Measurements from ENCODE around the gene COL18A1.

The COL18A1 gene

DNA sequence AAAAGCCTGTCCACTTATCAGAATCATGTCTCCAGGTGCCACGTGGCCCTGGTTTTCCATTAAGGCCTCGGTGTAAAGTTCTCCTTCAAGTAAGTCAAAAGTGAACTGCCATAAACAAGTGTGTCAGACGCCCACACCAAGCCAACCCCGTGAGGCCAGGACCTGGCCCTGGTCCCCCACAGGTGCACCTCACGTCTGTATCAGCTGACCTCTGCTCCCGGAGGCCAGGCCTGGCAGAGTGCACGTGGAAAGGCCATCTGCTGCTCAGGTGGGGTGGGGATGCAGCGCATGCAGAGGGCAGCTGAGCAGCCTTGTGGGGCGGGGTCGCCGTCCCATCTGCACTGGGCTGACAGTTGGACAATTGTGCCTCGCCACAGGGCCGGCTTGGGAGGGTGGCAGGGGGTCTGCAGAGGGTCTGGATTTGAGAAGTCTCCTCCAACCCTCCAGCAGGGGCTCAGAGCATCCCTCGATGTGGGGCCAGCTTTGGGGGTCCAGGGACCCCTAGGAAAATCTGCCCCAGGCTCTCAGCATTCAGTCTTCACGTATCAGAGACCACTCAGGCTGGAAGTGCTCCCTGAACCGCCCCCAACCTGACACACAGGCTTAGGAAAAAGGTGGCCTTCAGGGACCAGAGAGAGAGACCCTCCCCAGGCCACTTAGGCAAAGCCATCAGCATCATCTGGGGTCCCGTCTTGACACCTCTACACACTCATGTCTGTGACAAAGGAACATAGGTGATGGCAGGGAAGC is 134.3 kb downstream of the COL18A1 start:
- no peak for DNase-seq

GRCh38 chr21:45539796-45540600 is 135.0 kb downstream of the COL18A1 start:
- no peak for DNase-seq

DNA sequence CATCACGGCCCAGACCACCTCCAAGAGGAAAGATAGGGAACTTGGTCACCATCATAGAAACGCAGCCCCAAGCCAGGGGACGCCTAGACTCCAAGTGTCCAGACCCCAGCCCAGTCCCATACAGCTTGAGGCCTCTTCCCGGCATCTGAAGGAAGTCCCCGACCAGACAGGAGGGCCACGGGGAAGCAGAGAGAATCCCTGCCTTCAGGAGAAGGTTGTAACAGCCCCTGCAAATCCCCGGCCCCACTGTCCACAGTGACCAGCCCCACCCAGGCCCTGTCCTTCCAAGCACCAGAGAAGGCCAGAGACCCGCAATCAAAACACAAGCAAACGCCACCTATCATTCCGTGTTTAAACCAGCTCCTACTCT is 135.6 kb downstream of the COL18A1 start:
- no peak for DNase-seq

DNA sequence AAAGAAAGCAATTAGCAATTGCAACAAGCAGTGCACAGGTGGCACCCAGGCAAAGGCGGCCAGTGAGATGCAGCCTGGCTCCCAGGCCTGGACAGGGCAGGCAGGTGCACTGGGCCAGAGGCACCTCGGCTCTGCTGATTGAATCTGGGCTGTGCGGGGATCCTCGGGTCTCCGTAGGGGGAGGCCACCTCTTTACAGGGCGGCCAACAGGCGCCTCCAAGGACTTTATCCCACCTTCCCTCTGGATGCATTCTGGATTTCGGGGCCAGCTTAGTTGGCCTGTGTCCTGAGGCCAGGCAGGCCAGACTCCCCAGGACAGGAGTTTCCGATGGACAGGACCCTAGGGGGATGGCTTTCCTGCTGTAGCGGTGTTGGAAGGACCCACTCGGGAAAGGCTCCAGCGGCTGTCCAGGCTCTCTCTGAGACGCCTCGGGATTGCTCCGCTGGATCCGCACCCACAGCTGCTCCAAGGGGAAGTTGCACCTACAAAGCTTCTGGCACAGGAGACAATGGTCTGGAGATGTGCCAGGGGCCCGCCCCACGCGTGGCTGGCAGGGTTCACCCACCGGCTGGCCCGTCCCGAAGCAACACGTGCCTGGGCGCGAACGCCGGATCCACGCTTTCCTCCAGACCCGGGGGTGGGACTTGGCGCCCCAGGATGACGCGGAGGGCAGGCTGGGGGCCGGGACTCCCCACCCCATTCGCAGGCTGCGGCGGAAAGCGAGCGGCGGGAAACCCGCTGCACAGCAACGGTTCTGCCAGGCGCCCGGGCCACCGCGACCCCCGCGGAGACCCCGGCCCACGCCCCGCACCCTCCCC is 136.5 kb downstream of the COL18A1 start:
- DNase-seq: no peak

- DNase-seq: no peak
Observed at GRCh38 chr21:45542242-45542666, 137.3 kb downstream of the COL18A1 start, which contains the start of gene SLC19A1. TSS of gene SLC19A1 (minus strand) at chr21:45542440. CDS start at chr21:45537959, 4,481 bp downstream.

- DNase-seq: no peak
Observed at GRCh38 chr21:45542667-45543370, 137.9 kb downstream of the COL18A1 start.

GRCh38 chr21:45543371-45543709 is 138.4 kb downstream of the COL18A1 start:
- DNase-seq: no peak

GRCh38 chr21:45543710-45544448 is 138.9 kb downstream of the COL18A1 start:
- no peak for DNase-seq

DNA sequence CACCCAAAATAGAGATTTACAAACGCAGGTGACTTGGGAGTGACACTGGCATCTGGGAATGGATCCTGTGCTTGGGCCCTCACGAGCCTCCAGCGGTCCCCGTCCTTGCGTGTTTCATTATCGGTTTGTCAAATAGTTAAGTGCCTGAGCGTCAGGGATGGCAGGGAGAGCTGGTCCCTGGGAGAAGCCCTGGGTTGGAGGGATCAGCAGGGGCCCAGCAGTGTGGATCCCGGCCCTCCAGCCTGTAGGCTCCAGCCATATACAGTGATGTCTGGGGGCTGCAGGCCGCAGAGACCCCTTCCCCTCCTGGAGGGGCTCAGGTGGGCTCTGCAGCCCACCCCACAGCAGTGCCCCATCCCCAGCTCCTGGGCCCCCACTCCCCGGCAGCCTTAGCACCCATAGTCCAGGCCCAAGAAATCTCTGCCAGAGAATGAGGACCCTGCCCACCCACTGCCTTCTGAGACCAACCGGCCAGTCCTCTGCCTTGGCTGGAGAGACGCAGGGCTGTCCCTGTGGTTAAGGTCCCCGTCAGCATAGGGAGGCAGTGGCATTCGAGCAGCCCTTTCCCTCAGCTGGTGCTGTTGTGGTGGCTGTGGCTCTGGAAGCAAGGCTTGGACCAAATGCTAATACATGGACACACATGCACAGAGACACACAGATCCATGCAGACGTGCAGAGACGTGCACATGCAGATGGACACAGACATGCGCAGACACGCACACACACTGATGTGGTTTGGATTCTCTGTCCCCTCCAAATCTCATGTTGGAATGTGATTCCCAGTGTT is 139.7 kb downstream of the COL18A1 start:
- no peak for DNase-seq

GRCh38 chr21:45545236-45545570 is 140.2 kb downstream of the COL18A1 start:
- no peak for DNase-seq

GRCh38 chr21:45545691-45546531 is 140.9 kb downstream of the COL18A1 start:
- no peak for DNase-seq

- no peak for DNase-seq
Observed at GRCh38 chr21:45546636-45547544, 141.9 kb downstream of the COL18A1 start.

- DNase-seq: no peak
Observed at GRCh38 chr21:45547545-45547900, 142.6 kb downstream of the COL18A1 start.

GRCh38 chr21:45548711-45549491 is 143.9 kb downstream of the COL18A1 start:
- no peak for DNase-seq

GRCh38 chr21:45549626-45550463 is 144.9 kb downstream of the COL18A1 start:
- no peak for DNase-seq

DNA sequence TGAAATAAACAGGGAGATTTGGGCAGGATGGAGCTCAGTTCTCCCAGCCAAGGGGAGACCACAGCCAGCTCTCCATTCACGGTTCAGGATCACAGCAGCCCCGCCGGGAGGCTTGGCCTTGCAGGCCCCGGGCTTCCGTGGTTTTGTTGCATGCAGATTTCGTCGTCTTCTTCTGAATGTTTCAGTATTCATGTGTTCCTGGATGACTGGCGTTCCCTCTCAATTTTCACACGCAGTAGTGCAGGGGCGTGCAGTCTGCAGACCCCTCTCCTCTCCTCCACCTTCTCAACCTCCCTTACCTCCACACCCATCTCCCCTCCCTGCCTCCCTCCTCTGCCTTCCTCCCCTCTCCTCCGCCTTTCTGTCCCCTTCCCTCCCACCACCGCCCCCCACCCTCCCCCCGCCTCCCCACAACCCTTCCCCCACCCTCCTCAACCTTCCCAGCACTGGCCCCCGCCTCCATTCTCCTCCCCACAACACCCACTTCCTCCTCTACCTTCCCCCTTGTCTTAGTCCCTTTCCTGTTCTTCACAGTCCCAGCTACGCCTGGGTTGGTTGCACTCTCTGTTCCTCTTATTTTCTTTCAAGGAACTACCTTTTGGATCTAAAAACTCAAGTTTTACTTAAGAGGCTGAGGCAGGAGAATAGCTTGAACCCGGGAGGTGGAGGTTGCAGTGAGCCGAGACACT is 145.7 kb downstream of the COL18A1 start:
- DNase-seq: no peak

DNA sequence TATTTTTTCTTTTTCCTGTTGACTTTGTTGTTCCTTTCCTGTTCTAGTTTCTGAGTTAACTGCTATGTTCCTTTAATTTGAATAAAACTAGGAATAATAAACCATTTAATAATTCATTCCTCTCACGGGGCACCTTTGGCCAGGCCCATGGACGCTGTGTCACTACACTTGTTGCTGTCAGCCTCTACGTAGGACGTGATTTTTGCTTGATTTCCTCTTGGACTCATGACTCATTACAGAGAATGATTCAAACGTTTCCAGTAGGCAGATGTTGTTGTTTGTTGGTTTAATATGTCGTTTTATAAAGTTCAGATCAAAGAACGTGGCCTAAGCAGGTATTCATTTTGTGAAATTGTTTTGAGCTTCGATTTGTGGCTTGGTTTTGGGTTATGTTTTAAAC is 146.4 kb downstream of the COL18A1 start:
- DNase-seq: no peak

Data from NCI-H1436 treated with DMSO at 0.1 percent for 48 hours (cell line).